G401.6 (cell line): ENCODE measurements around the gene OTOP3.
"Not testable (repeated sequence)": the region's sequence is repeated elsewhere in the genome, so short reads cannot be mapped to it uniquely, and the experiment has no call there.

Source experiments
- FAIRE-seq: peaks from 2 replicates; lab custom pipeline; 2012; peaks lifted over from hg19 to GRCh38; lab: Jason Lieb, UNC

OTOP3 gene

GRCh38 chr17:74962622-74963394 lies 27.1 kb downstream of the OTOP3 start:
- no peak for FAIRE-seq

- FAIRE-seq, result no peak
Observed at GRCh38 chr17:74963656-74964055, 28.0 kb downstream of the OTOP3 start.

GRCh38 chr17:74964246-74964761 lies 28.6 kb downstream of the OTOP3 start:
- no peak for FAIRE-seq

- no peak for FAIRE-seq
Observed at GRCh38 chr17:74964988-74965622, 29.4 kb downstream of the OTOP3 start.

GRCh38 chr17:74968361-74968780 lies 32.7 kb downstream of the OTOP3 start:
- no peak for FAIRE-seq

GRCh38 chr17:74969501-74969900 lies 33.8 kb downstream of the OTOP3 start:
- not testable (repeated sequence) for FAIRE-seq

GRCh38 chr17:74970395-74970794 lies 34.7 kb downstream of the OTOP3 start:
- no peak for FAIRE-seq

- no peak for FAIRE-seq
Observed at GRCh38 chr17:74971069-74971841, 35.6 kb downstream of the OTOP3 start.

GRCh38 chr17:74971842-74972106 lies 36.1 kb downstream of the OTOP3 start:
- no peak for FAIRE-seq

- FAIRE-seq, result no peak
Observed at GRCh38 chr17:74972107-74972972, 36.6 kb downstream of the OTOP3 start, which contains the start of gene HID1. Gene HID1 (minus strand): TSS chr17:74972759. CDS start chr17:74972656, 103 bp downstream.

GRCh38 chr17:74972973-74973328 lies 37.3 kb downstream of the OTOP3 start:
- FAIRE-seq, result no peak

GRCh38 chr17:74975943-74976342 lies 40.2 kb downstream of the OTOP3 start:
- no peak for FAIRE-seq

- no peak for FAIRE-seq
Observed at GRCh38 chr17:74977802-74978201, 42.1 kb downstream of the OTOP3 start.

GRCh38 chr17:74978240-74978639 lies 42.5 kb downstream of the OTOP3 start:
- no peak for FAIRE-seq

GRCh38 chr17:74979408-74980146 lies 43.9 kb downstream of the OTOP3 start:
- no peak for FAIRE-seq

- no peak for FAIRE-seq
Observed at GRCh38 chr17:74981318-74981978, 45.8 kb downstream of the OTOP3 start.

GRCh38 chr17:74981979-74982662 lies 46.4 kb downstream of the OTOP3 start:
- FAIRE-seq, result no peak

GRCh38 chr17:74982663-74983313 lies 47.1 kb downstream of the OTOP3 start:
- FAIRE-seq, result not testable (repeated sequence)

GRCh38 chr17:74986206-74986576 lies 50.5 kb downstream of the OTOP3 start:
- FAIRE-seq, result no peak

GRCh38 chr17:74987418-74987908 lies 51.8 kb downstream of the OTOP3 start, which contains the start of gene CDR2L:
Gene CDR2L (plus strand): TSS chr17:74987632. CDS start chr17:74988044, 412 bp downstream.
- FAIRE-seq, result peak; percentile 93
